Measurements from ENCODE around the gene PALM3.
A peak's percentile ranks its signal among the peaks of the same experiment; 100 is the strongest.
"Not testable (repeated sequence)": the region's sequence is repeated elsewhere in the genome, so short reads cannot be mapped to it uniquely, and the experiment has no call there.

Gene PALM3

DNA sequence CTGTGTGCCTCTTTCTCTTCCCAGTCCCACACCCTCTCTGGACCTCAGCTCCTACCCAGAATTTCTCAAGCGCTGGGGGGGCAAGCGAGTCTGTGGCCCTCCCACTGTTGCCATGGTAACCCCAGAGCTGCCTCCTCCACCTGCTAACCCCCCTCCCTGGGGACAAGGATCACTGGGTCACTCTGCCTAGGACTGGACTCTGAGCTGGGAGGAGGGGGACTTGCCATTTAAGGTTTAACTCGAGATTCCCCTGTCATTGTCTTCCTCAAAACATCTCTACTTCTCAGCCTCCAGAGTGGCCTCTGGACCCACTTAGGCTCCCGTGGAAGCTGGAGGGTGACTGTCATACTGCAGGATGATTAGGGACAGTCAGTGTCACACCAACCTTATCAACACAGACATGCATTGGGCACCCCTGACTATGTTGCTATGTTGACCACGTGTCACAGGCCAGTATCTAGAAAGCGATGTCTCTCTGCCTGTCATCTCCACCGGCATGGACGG, 2.2 kb downstream of the PALM3 start:
- no peak for DNase-seq (ENCODE audit: low spot score)

DNA sequence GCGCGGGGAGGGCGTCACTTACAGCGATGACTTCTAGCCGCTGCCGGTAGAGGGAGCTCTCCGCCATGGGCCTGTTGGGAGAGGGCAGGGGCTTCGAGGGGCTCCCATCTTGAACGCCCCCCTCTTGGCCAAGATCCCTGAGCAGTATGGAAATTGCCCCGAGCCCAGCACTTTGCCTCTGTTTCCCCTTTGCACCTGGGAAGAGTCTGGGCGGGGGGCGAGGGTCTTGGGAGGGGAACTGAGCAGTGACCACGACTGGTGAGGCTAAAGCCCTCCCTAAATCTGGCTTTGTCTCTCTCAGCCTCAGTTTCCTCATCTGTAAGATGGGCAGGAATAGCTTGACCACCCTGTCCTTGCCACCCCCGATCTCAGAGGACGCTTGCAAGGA, 2.8 kb downstream of the PALM3 start:
- DNase-seq (ENCODE audit: low spot score) = no peak

DNA sequence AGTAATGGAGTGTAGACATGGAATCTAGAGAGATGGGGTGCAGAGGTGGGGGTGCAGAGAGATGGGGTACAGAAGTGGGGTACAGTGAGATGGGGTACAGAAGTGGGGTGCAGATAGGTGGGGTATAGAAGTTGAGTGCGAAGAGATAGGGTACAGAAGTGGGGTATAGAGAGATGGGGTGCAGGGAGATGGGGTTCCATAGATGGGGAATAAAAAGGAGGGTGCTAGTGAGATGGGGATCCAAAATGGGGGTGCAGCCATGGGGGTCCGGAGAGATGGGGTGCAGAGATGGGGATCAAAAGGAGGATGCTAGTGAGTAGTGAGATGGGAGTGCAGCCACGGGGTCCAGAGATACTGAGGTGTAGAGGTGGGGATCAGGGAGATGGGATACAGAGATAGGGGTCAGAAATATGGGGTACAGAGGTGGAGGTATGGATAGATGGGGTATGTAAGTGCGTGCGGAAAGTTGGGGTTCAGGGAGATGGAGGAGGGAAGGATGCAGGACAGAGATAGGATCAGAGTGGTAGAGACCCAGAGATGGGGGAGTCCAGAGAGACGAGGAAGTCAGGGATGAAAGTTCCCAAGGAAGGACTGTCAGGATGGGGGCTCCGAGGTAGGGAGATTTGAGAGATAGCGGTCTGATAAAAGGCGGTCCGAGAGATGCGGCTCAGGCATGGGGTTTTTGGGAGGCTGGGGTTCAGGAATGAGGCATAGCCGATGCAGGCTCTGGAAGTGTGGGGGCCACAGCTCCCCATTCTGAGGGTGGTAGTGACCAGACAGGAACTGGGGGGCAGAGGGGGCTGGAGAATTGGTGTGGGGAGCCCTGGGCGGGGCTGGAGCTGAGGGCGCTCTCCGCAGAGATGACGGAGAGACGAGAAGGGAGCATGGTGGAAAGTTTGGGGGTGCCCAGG, 3.4 kb downstream of the PALM3 start:
- DNase-seq (ENCODE audit: low spot score) = no peak

DNA sequence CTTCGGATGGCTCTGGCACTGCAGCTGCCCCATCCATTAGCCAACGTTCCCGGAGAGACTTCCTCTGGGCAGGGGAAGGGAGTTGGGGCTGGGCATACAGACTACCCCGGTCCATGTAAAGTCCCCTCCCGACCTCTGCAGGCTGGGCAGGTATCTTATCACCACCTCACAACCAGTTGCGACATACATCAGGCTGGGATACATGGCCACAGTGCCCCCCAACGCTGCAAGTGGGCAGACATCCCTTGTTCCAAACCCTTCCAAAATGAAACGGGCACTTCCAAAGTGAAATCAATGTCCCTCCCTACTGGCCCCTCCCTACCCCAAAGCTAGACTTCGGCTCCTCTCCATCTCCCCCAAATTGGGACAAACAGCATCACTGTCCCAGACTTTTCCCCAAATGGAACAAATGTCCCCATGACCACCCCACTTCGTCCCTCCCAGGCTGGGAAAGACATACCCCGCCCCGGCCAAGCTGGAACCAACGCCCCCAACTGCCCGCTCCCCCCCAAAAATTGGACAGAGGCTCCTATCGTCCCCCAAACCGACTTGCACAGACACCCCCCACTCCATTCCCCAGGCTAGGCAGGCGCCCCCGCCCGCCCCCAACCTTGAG, 5.0 kb downstream of the PALM3 start:
- no peak for DNase-seq (ENCODE audit: low spot score)

DNA sequence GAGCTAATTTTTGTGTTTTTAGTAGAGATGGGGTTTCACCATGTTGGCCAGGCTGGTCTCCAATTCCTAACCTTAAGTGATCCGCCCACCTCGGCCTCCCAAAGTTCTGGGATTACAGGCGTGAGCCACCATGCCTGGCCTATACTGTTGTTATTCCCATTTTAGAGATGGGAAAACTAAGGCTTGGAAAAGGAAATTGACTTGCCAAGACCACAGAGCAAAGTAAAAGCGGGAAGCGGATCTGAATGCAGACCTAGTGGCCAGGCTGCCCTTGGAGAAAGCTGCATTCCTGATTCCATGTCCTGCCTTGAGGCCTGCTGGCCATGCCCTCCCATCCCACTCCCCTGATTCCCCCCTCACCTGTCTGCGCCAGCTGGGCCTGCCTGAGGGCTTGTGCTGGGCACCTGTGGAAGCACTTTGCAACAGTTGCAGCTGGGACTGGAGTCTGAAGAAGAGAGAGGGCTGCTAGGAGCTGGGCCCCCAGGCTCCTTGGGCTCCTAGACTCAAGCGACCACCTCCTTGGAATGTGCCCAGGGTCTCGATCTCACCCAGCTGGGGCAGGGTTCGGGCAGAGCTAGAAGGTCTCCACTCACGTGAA, 5.7 kb downstream of the PALM3 start:
- DNase-seq (ENCODE audit: low spot score) = no peak

DNA sequence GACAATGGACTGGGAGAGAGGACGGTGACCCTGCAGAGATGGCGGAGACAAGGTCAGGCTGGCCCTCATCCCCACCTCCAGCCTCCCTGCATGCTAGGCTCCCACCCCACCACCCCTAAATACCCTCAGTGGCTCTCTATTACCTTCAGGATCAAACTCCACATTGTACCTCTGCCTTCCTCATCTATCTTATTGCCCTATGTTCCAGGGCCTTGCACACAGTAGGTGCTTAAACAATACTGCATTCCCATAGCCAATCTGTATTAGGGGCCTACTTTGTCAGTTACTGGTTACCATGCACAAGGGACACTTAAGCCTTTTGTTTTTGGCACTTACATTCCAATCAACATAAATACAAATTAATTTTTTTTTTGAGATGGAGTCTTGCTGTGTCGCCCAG, 6.5 kb downstream of the PALM3 start:
- DNase-seq (ENCODE audit: low spot score) = no peak

DNA sequence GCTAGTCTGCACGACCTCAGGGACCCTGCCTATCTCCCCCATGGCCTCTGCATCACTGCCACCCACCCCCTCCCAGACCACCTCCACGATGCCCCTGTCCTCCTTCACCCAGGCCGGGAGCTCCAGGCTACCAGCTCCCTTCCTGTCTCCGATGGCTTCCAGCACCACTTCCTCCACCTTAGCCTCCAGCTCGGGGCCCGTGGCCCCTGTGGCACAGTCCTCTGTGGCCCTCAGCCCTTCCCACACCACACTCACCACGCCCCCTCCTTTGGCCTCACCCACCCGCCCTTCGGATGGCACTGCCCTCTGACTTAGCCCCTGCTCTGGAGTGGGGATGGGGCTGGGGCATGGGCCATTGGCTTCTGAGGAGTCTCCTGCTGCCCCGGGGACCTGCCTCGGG, 7.2 kb downstream of the PALM3 start:
- no peak for DNase-seq (ENCODE audit: low spot score)

DNA sequence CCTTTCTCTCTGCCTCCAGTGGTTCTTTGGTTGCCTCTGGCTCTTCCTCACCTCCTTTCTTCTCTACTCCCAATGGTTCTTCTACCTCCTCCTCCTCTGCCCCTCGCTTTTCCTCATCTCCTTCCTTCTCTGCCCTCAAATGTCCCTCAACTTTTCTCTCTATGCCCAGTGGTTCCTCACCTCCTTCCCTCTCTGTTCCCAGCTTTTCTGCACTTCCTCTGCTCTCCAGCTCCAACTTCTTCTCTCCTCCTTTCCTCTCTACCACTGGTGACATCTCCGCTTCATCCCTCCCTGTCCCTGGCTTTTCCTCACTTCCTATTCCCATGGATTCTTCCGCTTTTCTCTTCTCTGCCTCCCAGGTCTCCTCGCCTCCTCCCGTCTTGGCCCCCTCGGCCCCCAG, 7.8 kb downstream of the PALM3 start:
- DNase-seq (ENCODE audit: low spot score) = no peak

DNA sequence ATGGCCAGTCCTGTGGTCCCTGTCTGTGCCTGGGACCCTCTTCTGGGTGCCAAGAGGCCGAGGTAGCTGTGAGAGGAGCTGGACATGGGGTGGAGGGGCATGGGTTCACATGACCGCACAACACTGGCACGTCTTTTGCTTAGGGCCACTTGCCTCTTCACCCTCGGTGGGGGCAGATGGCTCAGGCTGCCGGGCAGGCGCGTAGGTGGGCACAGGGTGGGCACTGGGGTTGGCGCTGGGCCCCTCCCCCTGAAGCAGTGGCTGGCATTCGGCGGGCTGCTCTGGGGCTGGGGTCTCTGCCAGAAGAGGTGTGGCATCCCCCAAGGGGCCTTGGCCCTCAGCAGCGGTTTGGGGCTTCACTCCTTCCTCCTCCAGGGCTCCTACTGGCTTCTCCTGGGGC, 8.4 kb downstream of the PALM3 start:
- no peak for DNase-seq (ENCODE audit: low spot score)

DNA sequence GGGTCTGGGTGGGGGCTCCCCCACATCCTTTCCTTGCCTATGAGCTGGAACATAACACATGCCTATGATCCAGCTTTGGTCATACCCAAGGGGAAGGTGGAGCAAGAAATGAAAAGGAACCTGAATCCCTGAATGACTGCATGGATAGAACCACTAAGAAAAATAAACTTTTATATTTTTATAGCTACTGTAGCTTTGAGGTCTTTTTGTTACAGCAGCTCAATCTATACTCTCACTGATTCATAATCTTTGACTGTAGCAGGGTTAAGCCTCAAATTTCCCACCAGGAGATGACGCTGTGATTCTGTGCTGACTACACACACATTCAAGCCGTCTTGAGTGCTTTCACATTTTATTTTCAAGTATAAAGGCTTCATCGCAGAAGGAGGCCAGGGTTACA, 8.8 kb downstream of the PALM3 start:
- no peak for DNase-seq (ENCODE audit: low spot score)

DNA sequence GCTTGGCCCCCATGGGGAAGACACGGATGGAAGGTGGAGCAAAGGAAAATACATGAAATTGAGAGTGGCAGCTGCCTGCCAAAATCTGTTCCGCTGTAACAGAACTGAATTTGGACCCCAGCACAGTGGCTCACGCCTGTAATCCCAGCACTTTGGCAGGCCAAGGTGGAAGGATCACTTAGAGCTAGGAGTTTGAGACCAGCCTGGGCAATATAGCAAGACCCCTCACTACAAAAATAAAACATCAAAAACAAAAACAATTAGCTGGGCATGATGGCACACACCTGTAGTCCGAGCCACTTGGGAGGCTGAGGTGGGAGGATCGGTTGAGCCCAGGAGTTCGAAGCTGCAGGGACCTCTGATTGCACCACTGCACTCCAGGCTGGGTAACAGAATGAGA, 9.4 kb downstream of the PALM3 start:
- no peak for DNase-seq (ENCODE audit: low spot score)

DNA sequence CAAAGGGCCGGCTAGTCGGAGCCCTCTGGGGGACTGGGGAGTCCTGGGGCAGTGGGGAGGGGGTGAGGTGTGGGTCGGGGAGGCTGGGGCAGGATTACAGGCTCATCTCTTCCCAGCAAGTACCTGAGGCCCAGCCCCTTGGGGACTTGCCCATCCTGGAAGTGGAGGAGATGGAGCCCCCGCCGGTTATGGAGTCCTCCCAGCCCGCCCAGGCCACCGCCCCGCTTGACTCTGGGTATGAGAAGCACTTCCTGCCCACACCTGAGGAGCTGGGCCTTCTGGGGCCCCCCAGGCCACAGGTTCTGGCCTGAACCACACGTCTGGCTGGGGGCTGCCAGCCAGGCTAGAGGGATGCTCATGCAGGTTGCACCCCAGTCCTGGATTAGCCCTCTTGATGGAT, 9.9 kb downstream of the PALM3 start:
- no peak for DNase-seq (ENCODE audit: low spot score)

DNA sequence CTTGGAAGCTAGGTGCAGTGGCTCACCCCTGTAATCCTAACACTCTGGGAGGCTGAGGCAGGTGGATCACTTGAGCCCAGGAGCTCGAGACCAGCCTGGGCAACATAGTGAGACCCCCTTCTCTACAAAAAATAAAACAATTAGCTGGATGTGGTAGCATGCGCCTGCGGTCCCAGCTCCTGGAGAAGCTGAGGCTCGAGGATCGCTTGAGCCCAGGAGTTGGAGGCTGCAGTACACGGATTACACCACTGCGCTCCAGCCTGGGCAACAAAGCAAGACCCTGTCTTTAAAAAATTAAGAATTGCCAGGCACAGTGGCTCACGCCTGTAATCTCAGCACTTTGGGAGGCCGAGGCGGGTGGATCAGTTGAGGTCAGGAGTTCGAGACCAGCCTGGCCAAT, 10.9 kb downstream of the PALM3 start:
- not testable (repeated sequence) for DNase-seq (ENCODE audit: low spot score)

DNA sequence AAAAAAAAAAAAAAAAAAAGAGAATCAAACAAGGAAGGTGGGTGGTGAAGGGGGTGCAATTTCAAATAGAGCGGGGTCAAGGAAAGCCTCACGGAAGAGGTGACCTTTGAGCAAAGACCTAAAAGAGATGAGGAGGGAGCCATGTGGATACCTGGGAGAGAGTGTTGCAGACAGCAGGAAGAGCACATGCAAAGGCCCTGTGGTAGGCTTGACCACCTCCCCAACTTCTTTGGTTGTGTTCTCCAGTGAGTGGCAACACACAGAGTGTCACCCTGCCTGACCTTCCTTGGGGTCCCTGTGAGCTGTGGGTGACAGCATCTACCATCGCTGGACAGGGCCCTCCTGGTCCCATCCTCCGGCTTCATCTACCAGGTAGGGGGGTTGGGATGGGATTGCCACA, 11.4 kb downstream of the PALM3 start:
- DNase-seq (ENCODE audit: low spot score) = no peak

DNA sequence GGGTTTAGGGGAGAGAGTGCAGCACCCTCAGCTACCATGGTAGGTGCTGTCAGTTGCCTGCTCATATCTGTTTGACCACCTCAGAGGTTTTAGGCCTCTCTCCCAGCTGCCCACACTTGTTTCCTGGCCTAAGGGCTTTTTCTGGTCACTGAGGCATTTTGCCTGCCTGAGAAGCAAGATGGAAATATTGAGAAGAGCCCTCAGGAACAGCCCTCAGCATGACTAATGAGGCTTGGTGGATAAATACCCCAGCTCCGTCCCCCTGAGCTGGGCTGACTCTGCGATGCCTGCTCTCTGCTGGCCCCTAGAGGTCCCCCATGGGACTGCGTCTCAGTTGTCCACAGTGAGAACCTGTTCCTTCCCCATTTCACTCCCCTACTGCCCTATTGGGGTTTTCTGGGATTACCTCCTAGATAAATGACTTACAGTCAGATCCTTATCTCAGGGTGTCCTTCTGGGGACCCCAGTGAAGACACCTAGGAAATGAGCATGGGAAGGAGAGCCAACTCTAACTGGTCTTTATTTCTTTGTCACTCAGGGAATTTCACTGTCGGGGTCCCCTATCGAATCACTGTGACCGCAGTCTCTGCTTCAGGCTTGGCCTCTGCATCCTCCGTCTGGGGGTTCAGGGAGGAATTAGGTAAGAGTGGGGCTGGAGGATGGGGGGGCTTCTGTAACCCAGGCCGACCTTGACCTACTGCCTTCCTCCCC, 13.3 kb downstream of the PALM3 start:
- peak; percentile 19 for DNase-seq (ENCODE audit: low spot score)

DNA sequence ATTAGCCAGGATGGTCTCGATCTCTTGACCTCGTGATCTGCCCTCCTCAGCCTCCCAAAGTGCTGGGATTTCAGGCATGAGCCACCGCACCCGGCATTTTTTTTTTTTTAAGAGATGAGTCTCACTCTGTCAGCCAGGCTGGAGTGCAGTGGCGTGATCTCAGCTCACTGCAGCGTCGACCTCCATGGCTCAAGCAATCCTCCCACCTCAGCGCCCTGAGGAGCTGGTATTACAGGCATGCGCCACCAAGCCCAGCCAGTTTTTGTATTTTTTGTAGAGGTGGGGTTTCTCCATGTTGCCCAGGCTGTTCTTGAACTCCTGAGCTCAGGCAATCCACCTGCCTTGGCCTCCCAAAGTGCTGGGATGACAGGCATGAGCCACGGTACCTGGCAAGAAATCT, 14.0 kb downstream of the PALM3 start:
- not testable (repeated sequence) for DNase-seq (ENCODE audit: low spot score)

DNA sequence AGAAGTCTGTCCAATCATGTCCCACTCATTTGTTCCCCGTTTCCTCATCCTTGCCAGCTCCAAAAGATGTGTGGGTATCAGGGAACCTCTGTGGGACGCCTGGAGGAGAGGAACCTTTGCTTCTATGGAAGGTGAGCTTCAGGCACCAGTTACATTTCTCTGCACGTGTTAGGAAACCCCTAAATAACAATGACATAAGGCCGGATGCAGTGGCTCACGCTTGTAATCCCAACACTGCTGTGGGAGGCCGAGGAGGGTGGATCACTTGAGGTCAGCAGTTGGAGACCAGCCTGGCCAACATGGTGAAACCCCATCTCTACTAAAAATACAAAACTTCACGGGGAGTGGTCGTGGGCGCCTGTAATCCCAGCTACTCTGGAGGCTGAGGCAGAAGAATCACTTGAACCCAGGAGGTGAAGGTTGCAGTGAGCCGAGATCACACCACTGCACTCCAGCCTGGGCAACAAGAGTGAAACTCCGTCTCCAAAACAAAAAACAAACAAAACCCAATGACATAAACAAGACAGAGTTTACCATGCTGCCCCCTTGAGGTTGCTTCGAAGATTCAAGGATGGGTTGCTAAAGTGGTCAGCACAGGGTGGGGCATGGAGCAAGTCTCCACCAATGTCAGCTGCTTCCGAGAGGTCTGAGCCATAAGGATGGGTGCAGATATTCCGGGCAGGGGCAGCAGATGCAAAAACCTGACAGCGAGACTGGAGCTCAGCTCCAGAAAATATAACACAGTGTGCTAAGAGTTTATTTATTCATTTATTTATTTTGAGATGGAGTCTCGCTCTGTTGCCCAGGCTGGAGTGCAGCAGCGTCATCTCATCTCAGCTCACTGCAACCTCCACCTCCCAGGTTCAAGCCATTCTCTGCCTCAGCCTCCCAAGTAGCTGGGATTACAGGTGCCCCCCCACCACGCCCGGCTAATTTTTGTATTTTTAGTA, 18.9 kb downstream of the PALM3 start:
- DNase-seq (ENCODE audit: low spot score) = peak; percentile 20

DNA sequence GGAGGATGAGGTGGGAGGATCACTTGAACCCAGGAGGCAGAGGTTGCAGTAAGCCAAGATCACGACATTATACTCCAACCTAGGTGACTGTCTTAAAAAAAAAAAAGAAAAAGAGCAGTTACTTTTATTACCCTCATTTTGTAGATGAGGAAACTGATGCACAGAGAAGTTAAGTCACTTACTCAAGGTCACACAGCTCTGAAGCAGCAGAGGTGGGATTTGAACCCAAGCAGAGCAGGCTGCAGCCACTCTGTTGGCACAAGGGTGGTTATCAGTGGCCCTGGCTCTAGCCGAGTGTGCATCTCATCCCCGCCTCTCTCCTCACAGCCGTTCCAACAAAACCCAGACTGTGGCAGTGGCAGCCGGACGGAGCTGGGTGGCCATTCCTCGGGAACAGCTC, 22.7 kb downstream of the PALM3 start:
- DNase-seq (ENCODE audit: low spot score) = no peak

DNA sequence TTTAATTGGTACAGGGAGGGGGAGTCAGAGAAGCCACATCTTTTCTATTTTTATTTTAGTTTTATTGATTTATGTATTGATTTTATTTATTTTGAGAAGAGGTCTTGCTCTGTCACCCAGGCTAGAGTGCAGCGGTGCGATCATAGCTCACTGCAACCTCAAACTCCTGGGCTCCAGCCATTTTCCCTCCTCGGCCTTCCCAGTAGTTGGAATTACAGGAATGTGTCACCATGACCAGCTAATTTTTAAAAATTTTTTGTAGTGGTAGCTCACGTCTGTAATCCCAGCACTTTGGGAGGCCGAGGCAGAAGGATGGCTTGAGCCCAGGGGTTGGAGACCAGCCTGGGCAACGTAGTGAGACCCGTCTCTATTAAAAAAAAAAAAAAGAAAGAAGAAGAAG, 26.2 kb downstream of the PALM3 start:
- no peak for DNase-seq (ENCODE audit: low spot score)

DNA sequence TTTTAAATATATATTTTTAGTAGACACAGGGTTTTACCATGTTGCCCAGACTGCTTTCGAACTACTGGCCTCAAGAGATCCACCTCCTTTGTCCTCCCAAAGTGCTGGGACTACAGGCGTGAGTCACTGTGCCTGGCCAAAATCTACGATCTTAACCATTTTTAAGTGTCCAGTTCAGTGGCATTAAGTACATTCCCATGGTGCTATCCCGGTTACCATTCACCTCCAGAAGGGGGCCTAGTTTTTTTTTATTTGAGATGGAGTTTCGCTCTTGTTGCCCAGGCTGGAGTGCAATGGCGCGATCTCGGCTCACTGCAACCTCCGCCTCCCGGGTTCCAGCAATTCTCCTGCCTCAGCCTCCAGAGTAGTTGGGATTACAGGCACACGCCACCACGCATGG, 26.7 kb downstream of the PALM3 start:
- DNase-seq (ENCODE audit: low spot score) = not testable (repeated sequence)

DNA sequence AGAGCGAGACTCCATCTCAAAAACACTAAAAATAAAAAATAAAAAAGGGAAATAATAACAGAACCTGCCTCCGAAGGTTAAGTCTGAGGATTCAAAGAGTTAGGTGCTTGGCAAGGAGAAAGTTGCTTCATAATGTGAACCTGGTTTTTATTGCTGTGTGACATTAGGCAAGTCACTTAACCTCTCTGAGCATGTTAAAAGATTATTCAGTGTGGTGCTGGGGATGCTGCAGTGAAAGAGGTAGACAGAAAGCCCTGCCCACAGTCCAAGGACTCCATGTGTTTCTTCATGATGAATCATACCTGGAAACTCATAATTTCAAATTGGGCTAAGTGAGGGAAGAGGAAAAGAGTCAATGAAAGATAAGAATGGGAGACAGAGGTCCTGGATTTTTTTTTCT, 27.9 kb downstream of the PALM3 start:
- DNase-seq (ENCODE audit: low spot score) = no peak
